Measurements from ENCODE around the gene SRL.

Gene SRL

DNA sequence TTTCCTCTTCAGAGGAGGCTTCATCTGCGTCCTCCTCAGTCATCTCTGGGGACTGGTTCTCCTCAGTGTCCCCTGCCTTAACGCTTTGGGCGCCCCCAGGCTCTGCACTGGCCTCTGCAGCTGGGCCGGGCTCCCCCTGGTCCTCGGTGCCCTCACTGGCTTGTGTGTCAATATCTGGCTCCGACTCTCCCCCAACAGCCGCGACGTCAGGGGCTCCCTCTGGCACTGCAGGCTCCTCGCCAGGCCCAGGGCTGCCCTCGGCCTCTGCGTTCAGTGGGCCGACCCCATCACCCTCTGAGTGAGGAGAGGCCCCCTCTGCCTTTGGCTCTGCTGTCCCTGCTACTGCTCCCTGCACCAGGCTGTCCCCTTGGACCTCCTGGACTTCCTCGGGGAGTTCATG, 34.7 kb downstream of the SRL start:
- Mint-ChIP-seq H3K4me3 (no peak overlapping the region), H3K9me3 (no peaks in the 10 kb centered on the region), H3K4me1 (ENCODE audit: low read depth) (peaks cover 5% of the 10 kb centered on the region), H3K27ac (no peak overlapping the region), H3K27me3 (ENCODE audit: low read depth) (peaks cover 13% of the 10 kb centered on the region), H3K36me3 (ENCODE audit: low read depth) (no peaks in the 10 kb centered on the region)

DNA sequence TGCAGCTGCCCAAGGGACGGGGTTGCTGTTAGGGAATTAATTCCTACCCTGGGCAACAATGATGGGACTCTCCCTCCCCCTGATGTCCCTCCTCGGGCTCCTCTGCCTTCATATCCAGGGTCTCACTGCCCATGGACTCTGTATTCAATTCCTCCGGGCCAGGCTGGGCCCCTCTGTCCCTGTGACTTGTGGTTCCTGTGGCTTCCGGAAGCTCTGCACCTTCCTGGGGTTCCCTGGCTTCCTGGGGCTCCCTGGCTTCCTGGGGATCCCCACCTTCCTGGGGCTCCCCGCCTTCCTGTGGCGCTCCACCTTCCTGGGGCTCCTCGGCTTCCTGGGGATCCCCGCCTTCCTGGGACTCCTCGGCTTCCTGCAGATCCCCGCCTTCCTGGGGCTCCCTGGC, 35.2 kb downstream of the SRL start:
- Mint-ChIP-seq H3K4me1 (ENCODE audit: low read depth) (peaks cover 5% of the 10 kb centered on the region), H3K27me3 (ENCODE audit: low read depth) (peaks cover 13% of the 10 kb centered on the region), H3K36me3 (ENCODE audit: low read depth) (no peaks in the 10 kb centered on the region), H3K9me3 (no peaks in the 10 kb centered on the region), H3K4me3 (no peak overlapping the region), H3K27ac (no peak overlapping the region)

DNA sequence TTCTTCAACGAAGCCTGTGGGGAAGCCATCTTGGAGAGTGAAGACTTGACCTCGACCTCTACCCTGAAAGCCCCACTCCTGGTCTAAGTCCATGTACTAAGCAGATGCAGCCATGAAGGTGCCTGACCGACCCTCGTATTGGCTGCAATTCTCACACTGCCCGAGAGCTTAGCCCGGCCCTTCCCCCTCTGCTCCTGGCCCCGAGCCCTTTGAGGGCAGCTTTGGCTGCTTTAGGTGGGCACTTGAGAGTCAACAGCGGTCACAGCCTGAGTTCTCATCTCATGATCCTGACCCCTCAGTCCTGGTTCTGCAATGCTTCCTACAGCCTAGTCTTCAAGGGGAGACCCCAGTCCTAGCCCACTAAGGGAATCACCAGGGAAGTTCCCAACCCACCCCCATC, 35.9 kb downstream of the SRL start:
- Mint-ChIP-seq H3K4me1 (ENCODE audit: low read depth) (peaks cover 5% of the 10 kb centered on the region), H3K27me3 (ENCODE audit: low read depth) (peaks cover 13% of the 10 kb centered on the region), H3K27ac (no peak overlapping the region), H3K36me3 (ENCODE audit: low read depth) (no peaks in the 10 kb centered on the region), H3K4me3 (no peak overlapping the region), H3K9me3 (no peaks in the 10 kb centered on the region)

DNA sequence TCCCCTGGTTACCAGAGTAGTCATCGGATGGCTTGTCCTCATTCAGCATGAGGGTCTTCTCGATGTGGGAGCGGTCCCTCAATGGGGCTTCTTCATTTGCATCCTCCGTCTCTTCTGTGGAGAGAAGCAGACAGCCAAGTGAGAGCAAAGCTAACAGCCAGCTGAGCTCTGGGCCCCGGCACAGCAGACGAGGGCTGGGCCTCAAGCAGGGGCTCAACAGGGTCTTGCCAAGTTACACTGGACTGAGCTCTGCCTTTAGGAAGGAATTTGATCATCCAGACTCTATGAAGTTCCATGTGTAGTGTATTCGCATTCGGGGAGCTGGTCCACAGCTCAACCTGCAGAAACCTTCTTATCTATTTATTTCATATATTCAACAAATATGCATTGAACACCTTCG, 37.4 kb downstream of the SRL start:
- Mint-ChIP-seq H3K27ac (no peak overlapping the region), H3K36me3 (ENCODE audit: low read depth) (no peaks in the 10 kb centered on the region), H3K4me3 (no peak overlapping the region), H3K9me3 (no peaks in the 10 kb centered on the region), H3K27me3 (ENCODE audit: low read depth) (peaks cover 22% of the 10 kb centered on the region), H3K4me1 (ENCODE audit: low read depth) (peaks cover 12% of the 10 kb centered on the region)

DNA sequence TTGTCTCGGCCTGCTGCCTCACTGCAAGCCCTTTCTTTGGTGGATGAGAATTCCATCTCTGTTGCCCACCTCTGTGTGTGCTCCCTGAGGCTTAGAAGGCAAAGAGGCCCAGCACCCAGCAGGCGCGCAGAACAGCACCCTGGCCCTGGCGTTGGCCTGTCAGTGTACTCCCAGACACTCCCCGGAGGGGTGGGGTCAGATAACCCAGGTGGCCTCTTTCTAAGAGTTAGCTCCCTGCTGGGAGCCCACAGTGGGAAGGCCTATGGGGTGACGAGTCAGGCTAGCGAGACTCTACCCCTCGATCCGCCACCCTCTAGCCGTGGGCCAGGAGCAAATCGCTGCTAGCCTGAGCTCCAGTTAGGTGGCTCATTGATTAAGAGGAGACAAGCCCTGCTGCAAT, 38.1 kb downstream of the SRL start:
- Mint-ChIP-seq H3K9me3 (no peaks in the 10 kb centered on the region), H3K36me3 (ENCODE audit: low read depth) (no peaks in the 10 kb centered on the region), H3K27me3 (ENCODE audit: low read depth) (peaks cover 22% of the 10 kb centered on the region), H3K4me3 (no peak overlapping the region), H3K4me1 (ENCODE audit: low read depth) (peaks cover 12% of the 10 kb centered on the region), H3K27ac (no peak overlapping the region)

DNA sequence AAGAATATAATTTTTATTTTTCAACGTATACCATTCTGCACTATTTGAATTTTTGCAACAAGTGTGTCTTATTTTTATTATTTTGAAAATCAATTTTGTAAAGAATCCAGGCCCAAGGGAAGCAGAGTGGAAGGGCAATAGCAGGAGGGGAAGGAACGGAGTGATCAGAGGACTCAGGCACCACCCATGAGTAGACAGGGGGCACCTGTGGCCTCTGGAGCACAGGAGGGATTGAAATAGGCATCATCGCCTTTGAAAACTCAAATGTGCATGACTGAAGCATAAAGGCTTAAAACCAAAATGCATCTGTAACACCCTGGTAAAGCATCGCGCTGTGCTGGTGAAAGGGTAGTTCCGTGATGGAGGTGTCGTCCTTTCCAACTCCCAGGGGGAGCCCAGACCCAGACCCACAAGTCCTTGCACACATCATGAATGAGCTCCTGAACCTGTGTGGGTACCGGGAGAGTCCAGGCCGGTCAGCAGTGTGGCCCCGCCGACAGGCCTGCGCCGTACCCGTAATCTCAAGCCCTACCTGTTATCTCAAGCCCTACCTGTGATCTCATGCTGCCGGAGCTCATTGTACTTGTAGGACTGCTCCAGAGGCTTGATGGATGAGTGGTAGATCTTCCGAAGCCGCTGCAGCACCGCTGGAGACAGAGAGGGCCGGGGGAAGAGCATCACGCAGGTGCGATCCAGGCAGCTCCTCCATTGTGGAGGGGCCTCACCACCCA, 39.1 kb downstream of the SRL start:
- Mint-ChIP-seq H3K4me1 (ENCODE audit: low read depth) (peaks cover 12% of the 10 kb centered on the region), H3K27me3 (ENCODE audit: low read depth) (peaks cover 15% of the 10 kb centered on the region), H3K36me3 (ENCODE audit: low read depth) (no peaks in the 10 kb centered on the region), H3K27ac (no peak overlapping the region), H3K4me3 (no peak overlapping the region), H3K9me3 (no peaks in the 10 kb centered on the region)

DNA sequence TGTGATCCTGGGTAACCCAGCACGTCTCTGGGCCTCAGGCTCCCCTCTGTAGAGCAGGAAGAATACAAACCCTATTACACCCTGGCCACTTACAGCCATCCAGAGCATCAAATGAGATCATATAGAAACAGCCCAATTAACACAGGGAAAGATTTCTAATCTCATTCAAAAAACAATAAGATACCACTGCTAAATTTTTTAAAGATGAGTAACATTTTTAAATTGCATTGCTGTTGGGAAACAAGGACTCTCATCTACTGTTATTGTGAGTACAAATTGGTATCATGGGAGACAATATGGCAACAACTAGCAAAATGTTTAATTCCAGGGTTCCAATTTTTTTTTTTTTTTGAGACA, 41.1 kb downstream of the SRL start:
- Mint-ChIP-seq H3K9me3 (no peaks in the 10 kb centered on the region), H3K4me1 (ENCODE audit: low read depth) (peaks cover 7% of the 10 kb centered on the region), H3K27me3 (ENCODE audit: low read depth) (peaks cover 15% of the 10 kb centered on the region), H3K27ac (no peak overlapping the region), H3K4me3 (no peak overlapping the region), H3K36me3 (ENCODE audit: low read depth) (no peaks in the 10 kb centered on the region)

DNA sequence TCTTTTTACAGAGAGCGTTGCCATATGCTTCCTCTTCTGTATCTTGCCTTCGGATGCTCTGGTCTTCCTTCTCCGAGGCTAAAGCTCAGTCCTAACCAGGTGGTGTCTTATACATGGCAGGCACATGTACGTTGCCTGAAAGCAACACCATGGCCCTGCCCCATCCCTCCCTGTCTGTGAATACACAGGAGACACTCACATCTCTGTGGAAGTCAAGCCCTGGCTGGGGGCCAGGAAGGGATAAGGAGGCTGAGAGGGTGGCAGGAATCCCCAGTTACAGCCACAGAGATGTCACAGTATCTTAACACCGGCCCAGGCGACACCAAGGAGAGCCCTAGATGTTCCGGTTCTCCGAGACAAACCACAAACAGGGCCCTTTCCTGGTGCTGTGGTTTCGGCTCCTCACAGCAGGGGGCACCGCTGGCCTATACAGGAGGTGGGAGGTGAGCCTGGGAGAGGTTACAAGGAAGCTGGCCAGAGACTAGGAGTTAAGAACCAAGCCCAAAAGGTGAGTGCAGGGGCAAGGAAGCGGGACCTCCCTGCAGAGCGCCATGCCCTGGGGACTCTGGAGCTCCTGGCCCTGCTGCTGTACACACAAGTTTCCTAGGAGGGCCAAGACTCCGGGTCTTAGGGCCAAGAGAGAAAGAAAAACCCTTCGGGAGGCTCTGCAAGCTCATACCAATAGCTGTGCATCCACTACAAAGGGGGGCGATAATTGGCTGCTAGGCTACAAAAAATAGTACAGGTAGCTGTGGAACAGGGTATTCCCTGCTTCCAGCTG, 41.7 kb downstream of the SRL start:
- no peaks in the 10 kb centered on the region for H3K9me3 Mint-ChIP-seq
- no peaks in the 10 kb centered on the region for H3K36me3 Mint-ChIP-seq (ENCODE audit: low read depth)
- no peak overlapping the region for H3K27ac Mint-ChIP-seq
- H3K4me3 Mint-ChIP-seq, result no peak overlapping the region
- H3K27me3 Mint-ChIP-seq (ENCODE audit: low read depth), result peaks cover 13% of the 10 kb centered on the region
- peaks cover 7% of the 10 kb centered on the region for H3K4me1 Mint-ChIP-seq (ENCODE audit: low read depth)

DNA sequence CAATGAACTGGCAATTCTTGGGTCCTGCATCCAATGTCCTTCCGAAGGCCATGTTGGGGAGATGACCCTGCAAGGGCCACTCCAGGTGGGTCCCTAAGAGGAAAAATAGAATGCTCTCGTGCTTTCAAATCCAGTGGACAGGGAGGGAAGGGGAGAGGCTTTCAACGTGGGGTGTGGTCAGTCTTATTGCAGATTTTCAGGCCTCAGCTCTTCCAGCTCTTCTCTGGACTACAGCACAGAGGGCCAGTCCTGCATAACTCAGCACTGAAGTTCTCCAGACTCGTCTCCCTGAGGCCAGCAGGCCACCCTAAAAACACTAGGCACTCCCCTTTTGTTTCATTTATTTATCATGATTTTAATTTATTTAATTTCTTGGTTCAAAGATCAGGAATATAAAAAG, 43.1 kb downstream of the SRL start:
- H3K27me3 Mint-ChIP-seq (ENCODE audit: low read depth), result peaks cover 9% of the 10 kb centered on the region
- H3K36me3 Mint-ChIP-seq (ENCODE audit: low read depth), result no peaks in the 10 kb centered on the region
- H3K27ac Mint-ChIP-seq, result no peak overlapping the region
- no peak overlapping the region for H3K4me3 Mint-ChIP-seq
- H3K4me1 Mint-ChIP-seq (ENCODE audit: low read depth), result peaks cover 7% of the 10 kb centered on the region
- no peaks in the 10 kb centered on the region for H3K9me3 Mint-ChIP-seq

DNA sequence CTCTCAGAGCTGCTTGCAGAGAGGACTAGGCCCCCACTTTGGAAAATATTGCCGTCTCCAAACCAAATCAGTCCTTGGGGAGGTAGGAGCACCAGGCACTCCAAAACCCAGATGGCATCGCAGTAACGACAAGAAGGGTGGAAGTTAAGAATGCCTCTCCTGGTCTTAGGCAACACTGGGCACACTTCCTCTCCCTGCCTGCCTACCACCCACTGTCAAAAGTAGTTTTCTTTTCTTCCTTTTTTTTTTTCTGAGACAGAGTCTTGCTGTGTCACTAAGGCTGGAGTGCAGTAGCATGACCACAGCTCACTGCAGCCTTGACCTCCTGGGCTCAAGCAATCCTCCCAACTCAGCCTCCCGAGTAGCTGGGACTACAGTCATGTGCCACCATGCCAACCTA, 47.2 kb downstream of the SRL start:
- Mint-ChIP-seq H3K36me3 (ENCODE audit: low read depth) (no peaks in the 10 kb centered on the region), H3K9me3 (no peaks in the 10 kb centered on the region), H3K27me3 (ENCODE audit: low read depth) (no peaks in the 10 kb centered on the region), H3K27ac (no peak overlapping the region), H3K4me3 (no peak overlapping the region), H3K4me1 (ENCODE audit: low read depth) (no peaks in the 10 kb centered on the region)

DNA sequence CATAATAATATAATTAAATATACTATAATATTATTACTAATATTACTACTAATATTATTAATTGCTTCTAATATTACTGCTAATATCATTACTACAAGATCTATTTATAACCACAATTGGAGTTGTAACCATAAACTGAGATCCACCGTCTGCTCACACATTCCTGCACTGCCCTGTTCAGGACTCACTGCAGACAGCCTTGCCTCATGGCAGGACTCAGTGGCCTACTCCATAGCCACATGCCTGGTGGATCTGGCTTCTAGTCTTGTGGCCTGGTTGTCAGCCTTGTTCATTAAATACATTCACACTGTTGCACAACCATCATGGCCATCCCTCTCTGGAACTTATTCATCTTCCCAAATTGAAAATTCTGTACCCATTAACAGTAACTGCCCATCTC, 48.0 kb downstream of the SRL start:
- Mint-ChIP-seq H3K4me3 (no peak overlapping the region), H3K27ac (no peak overlapping the region), H3K9me3 (no peaks in the 10 kb centered on the region), H3K36me3 (ENCODE audit: low read depth) (no peaks in the 10 kb centered on the region), H3K27me3 (ENCODE audit: low read depth) (no peaks in the 10 kb centered on the region), H3K4me1 (ENCODE audit: low read depth) (no peaks in the 10 kb centered on the region)

DNA sequence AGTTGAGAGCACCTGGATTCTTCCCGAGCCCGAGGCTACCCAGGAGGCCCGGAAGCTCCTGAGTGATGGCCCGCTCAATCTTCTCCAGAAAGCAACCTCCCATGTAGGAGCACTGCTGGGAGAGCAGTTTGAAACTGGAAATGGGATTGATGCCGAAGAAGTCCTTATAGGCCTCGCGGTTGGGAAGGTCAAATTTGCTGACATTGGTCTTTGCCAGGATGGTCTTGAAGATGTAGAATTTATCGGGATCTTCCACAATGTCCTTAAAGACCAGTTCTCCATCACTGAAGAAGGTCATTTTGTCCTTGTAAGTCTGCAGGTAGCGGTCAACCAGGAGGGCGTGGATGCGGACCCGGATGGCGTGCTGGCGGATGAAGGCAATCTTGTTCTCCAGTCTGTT, 49.7 kb downstream of the SRL start:
- H3K27ac Mint-ChIP-seq, result no peak overlapping the region
- H3K4me1 Mint-ChIP-seq (ENCODE audit: low read depth), result no peaks in the 10 kb centered on the region
- H3K4me3 Mint-ChIP-seq, result no peak overlapping the region
- no peaks in the 10 kb centered on the region for H3K36me3 Mint-ChIP-seq (ENCODE audit: low read depth)
- peaks cover 2% of the 10 kb centered on the region for H3K27me3 Mint-ChIP-seq (ENCODE audit: low read depth)
- H3K9me3 Mint-ChIP-seq, result no peaks in the 10 kb centered on the region

DNA sequence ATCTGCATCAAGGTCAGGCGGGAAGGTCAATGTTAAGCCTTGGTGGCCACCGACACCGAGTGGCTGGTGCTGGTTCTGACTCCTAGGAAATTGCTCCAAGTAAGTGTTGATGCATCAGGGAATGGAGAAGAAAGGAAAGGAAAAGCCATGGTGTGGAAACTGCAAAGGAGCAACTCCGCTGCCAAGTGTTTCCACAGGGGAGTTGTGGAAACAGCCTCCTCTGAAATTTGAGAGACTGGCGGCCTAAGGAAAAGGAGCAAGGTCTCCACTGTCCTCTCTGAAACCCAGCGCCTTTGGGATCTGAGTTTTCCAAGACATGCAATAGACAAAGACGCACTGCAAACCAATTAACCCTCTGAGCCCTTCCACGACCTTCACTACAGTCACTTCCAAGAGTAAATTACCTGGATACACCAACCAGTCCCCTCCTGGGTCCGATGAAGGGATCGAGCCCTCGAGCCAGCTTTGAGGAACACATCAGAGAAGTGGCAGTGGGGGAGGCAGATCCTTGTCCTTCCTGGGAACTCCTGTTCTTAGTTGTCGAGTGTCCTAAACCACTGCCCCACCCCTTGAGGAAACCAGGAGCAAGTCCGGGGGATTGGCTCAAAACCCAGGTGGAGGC, 51.1 kb downstream of the SRL start:
- Mint-ChIP-seq H3K36me3 (ENCODE audit: low read depth) (no peaks in the 10 kb centered on the region), H3K4me1 (ENCODE audit: low read depth) (no peaks in the 10 kb centered on the region), H3K27me3 (ENCODE audit: low read depth) (peaks cover 7% of the 10 kb centered on the region), H3K4me3 (no peak overlapping the region), H3K9me3 (no peaks in the 10 kb centered on the region), H3K27ac (no peak overlapping the region)

DNA sequence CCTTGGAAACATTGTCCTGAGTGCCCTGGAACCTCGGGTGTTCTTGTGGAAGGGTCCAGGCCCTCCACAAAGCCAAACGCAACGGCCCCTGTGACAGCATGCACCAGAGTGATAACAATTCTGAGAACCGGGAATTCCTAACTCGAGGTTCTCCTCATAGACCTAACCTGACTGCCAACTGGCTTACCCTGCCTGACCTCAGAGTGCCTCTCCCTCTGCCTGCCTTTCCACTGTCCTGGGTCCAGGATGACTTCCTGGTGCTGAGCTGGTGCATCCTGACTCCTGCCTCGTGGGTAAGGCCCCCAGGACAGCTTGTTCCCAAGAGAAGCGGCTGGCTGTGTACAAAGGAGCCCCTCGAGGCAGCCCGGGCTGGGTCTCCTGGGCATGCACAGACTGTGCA, 51.8 kb downstream of the SRL start:
- Mint-ChIP-seq H3K4me3 (no peak overlapping the region), H3K4me1 (ENCODE audit: low read depth) (no peaks in the 10 kb centered on the region), H3K27me3 (ENCODE audit: low read depth) (peaks cover 7% of the 10 kb centered on the region), H3K36me3 (ENCODE audit: low read depth) (no peaks in the 10 kb centered on the region), H3K27ac (no peak overlapping the region), H3K9me3 (no peaks in the 10 kb centered on the region)

DNA sequence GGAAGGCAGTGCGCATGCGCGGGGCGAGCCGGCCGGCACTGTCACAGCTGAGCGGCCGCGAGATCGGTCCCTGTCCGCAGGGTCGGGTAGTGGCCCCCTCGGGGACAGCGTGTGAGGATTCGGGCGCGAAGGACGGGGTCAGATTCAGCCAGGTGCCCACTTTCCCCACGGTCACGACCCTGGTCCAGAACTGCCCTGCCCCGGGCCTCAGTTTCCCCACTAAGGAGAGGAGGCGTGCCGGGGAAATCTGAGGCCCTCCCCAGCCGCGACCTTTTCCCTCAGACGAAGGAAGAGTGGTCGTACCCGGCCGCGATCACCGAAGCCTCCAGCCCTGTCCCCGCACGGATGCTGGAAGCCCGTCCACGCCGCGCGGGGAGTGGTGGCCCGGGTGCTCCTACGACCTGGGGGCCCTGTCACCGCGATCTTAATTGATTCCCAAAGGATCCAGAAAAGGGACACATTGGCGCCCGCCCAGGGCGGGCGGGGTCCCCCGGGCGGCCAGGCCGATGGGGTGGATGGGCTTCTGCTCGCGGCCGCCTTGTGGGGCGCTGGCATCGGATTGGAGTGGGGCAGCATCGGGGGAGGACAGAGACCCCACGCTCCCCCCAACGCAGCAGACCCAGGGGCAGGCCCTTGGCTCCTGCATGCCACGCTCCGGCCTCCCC, 57.7 kb downstream of the SRL start:
- Mint-ChIP-seq H3K27me3 (ENCODE audit: low read depth) (peaks cover 12% of the 10 kb centered on the region), H3K4me3 (peak overlapping the region; percentile 86), H3K9me3 (no peaks in the 10 kb centered on the region), H3K27ac (peak overlapping the region; percentile 73), H3K36me3 (ENCODE audit: low read depth) (no peaks in the 10 kb centered on the region), H3K4me1 (ENCODE audit: low read depth) (peaks cover 6% of the 10 kb centered on the region)

Data from T-helper 1 cell treated with Interleukin-12 subunit alpha and Interleukin-12 subunit beta and Interleukin-4 antibody, amounts not matched to agents 30 μg/mL and 1 μg/mL, for 36 hours (primary cell).